Natural killer cell (primary cell): Measurements from ENCODE around the gene HTR3D. TPM values are rescaled to one million over a fixed set of nuclear protein-coding genes. Genes with fewer than 3 reads are reported as not detected.

Source experiments
- ATAC-seq, 3 donors: fragments of 150-1000 bp in 2 of 3; fragments of 200-7000 bp in 1 of 3; cut with Tn5 transposase; 1 replicate in 1 of 3; 2 replicates in 2 of 3; pipeline ENCODE4 v1.10.0; 2021; ENCODE audit warnings: mild to moderate bottlenecking in 2 of 3, moderate library complexity in 2 of 3
- DNase-seq, 2 donors: peaks; one replicate each; pipeline versions ENCODE4 v3.0.0 to v3.0.0-alpha.2; 2013 to 2021; ENCODE audit warnings: mixed read lengths in 1 of 2
- H3K27ac ChIP-seq: one replicate; pipeline ENCODE4 v1.5.1; 2013; ENCODE audit warnings: mild to moderate bottlenecking, low read length
- H3K27me3 ChIP-seq: one replicate; pipeline ENCODE4 v1.6.1; 2013; ENCODE audit warnings: low read length; ENCODE audit not compliant: control insufficient read depth, insufficient read depth
- H3K36me3 ChIP-seq: one replicate; pipeline ENCODE4 v1.6.1; 2013; ENCODE audit warnings: low read length; ENCODE audit not compliant: control insufficient read depth, insufficient read depth
- H3K4me1 ChIP-seq: one replicate; pipeline ENCODE4 v1.6.1; 2013; ENCODE audit warnings: low read length; ENCODE audit not compliant: control insufficient read depth, insufficient read depth
- H3K4me3 ChIP-seq: one replicate; pipeline ENCODE4 v1.5.1; 2013; ENCODE audit warnings: low read length
- H3K9me3 ChIP-seq: one replicate; pipeline ENCODE4 v1.6.1; 2013; ENCODE audit warnings: low read length; ENCODE audit not compliant: control insufficient read depth, insufficient read depth
- H3K27ac Mint-ChIP-seq, 2 donors: one replicate each; pipeline ENCODE4 v1.8.0; 2022; ENCODE audit warnings: mild to moderate bottlenecking in 2 of 2, mixed read lengths in 2 of 2, moderate library complexity in 1 of 2
- H3K27me3 Mint-ChIP-seq, 2 donors: one replicate each; pipeline ENCODE4 v1.8.0; 2022; ENCODE audit warnings: low read depth in 2 of 2, mixed read lengths in 2 of 2
- H3K36me3 Mint-ChIP-seq: one replicate; pipeline ENCODE4 v1.8.0; 2022; ENCODE audit warnings: mixed read lengths
- H3K4me1 Mint-ChIP-seq, 2 donors: one replicate each; pipeline ENCODE4 v1.8.0; 2022; ENCODE audit warnings: mixed read lengths in 2 of 2
- H3K4me3 Mint-ChIP-seq: one replicate; pipeline ENCODE4 v1.8.0; 2022; ENCODE audit warnings: mild to moderate bottlenecking, moderate library complexity, mixed read lengths
- H3K9me3 Mint-ChIP-seq, 2 donors: one replicate each; pipeline ENCODE4 v1.8.0; 2022; ENCODE audit warnings: mixed read lengths in 2 of 2
- CTCF ChIP-seq: fragments of 200-600 bp; IDR thresholded peaks from one replicate; pipeline ENCODE4 v1.8.0; 2022; ENCODE audit warnings: antibody characterized with exemption
- whole genome bisulfite sequencing: methylation state at CpG from one replicate; pipeline ENCODE4 v1.1.7; 2013; ENCODE audit warnings: missing lambda C conversion rate; ENCODE audit not compliant: insufficient coverage; 5-methylcytosine and 5-hydroxymethylcytosine counted together
- intact Hi-C: fragments of 100-400 bp; cut with micrococcal nuclease; formaldehyde crosslinking; loops from one replicate; pipeline ENCODE4 v1.14.2; 2022
- total RNA-seq, 4 donors: library from RNA; stranded (reverse); fragments of 120-200 nt in 1 of 4; gene quantifications; one replicate each; pipeline versions ENCODE4 v1.2.3 to v1.2.4, GENCODE V29; 2013 to 2022

HTR3D gene
- total RNA-seq, 3 donors from 2014 or later (not counting 1 experiment from before 2014, with no cell fraction given) = not detected

DNA sequence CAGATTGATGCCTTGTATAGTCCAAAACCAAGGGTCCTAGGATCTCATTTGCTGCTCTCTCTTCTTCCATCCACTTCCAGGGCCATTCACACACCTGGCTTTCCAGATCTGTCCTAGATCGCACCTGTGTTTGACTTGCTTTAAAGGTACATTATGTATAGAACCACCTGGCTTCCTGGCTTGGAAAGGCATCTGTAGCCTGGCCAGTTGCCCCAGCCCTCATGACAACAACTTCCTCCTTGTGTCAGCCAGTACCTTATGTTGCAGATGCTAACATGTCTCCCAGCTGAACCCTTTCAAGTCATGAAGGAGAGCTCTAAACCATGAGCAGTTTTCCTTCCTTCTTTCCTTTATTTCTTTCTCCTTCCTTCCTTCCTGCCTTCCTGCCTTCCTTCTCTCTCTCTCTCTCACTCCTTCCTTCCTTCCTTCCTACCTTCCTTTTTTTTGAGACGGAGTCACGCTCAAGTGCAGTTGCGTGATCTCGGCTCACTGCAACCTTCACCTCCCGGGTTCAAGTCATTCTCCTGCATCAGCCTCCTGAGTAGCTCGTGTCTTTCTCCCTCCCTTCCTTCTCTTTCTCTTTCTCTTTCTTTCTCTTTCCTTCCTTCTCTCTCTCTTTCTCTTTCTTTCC lies 18.8 kb downstream of the HTR3D start:
- no peaks in the 10 kb centered on the region for H3K36me3 ChIP-seq
- no peak overlapping the region for H3K4me3 Mint-ChIP-seq
- DNase-seq (no peak), ATAC-seq (no peak)
- H3K27me3 ChIP-seq = no peaks in the 10 kb centered on the region
- H3K27ac ChIP-seq = no peak overlapping the region
- H3K27ac Mint-ChIP-seq = no peak overlapping the region
- no peaks in the 10 kb centered on the region for H3K36me3 Mint-ChIP-seq
- TF ChIP-seq CTCF = no peak
- no peaks in the 10 kb centered on the region for H3K9me3 ChIP-seq
- intact Hi-C loops = no loop called here
- peaks cover 0 to 9% of the 10 kb centered on the region in 2 donors for H3K27me3 Mint-ChIP-seq
- no peaks in the 10 kb centered on the region for H3K4me1 ChIP-seq
- H3K4me3 ChIP-seq = no peak overlapping the region
- WGBS = 79% methylated on average over 7 of the region's 7 CpGs
- no peaks in the 10 kb centered on the region for H3K4me1 Mint-ChIP-seq
- no peaks in the 10 kb centered on the region for H3K9me3 Mint-ChIP-seq

GRCh38 chr3:184052767-184053166 lies 21.2 kb downstream of the HTR3D start, which contains the start of gene HTR3C:
Gene HTR3C, plus strand, starts transcription at chr3:184053047. Its CDS starts 34 bp downstream, at chr3:184053081.
- no peak within 1 kb of the TSS for H3K27ac ChIP-seq
- Mint-ChIP-seq H3K9me3 (no peaks in the 10 kb centered on the region), H3K27me3 (peaks cover 0 to 9% of the 10 kb centered on the region in 2 donors), H3K36me3 (no peaks in the 10 kb centered on the region), H3K4me1 (no peaks in the 10 kb centered on the region), H3K4me3 (no peak within 1 kb of the TSS), H3K27ac (no peak within 1 kb of the TSS)
- no peaks in the 10 kb centered on the region for H3K27me3 ChIP-seq
- ATAC-seq = no peak
- DNase-seq = no peak
- no peaks in the 10 kb centered on the region for H3K4me1 ChIP-seq
- intact Hi-C loops = no loop called here
- H3K4me3 ChIP-seq = no peak within 1 kb of the TSS
- no peaks in the 10 kb centered on the region for H3K36me3 ChIP-seq
- no peaks in the 10 kb centered on the region for H3K9me3 ChIP-seq
- TF ChIP-seq CTCF = no peak
- 75% methylated on average over 4 of the region's 4 CpGs for WGBS

- intact Hi-C loops = no loop called here
- H3K9me3 Mint-ChIP-seq = no peaks in the 10 kb centered on the region
- TF ChIP-seq CTCF = no peak
- H3K4me1 ChIP-seq = no peaks in the 10 kb centered on the region
- no peak overlapping the region for H3K27ac Mint-ChIP-seq
- no peaks in the 10 kb centered on the region for H3K27me3 ChIP-seq
- H3K4me3 ChIP-seq = no peak overlapping the region
- WGBS = 86% methylated on average over 9 of the region's 9 CpGs
- no peak overlapping the region for H3K27ac ChIP-seq
- H3K9me3 ChIP-seq = no peaks in the 10 kb centered on the region
- no peaks in the 10 kb centered on the region for H3K36me3 ChIP-seq
- no peaks in the 10 kb centered on the region for H3K4me1 Mint-ChIP-seq
- DNase-seq (no peak), ATAC-seq (no peak)
- no peaks in the 10 kb centered on the region for H3K27me3 Mint-ChIP-seq
- no peak overlapping the region for H3K4me3 Mint-ChIP-seq
- no peaks in the 10 kb centered on the region for H3K36me3 Mint-ChIP-seq
Observed at GRCh38 chr3:184058029-184058428, 26.5 kb downstream of the HTR3D start.

GRCh38 chr3:184059424-184059823 lies 27.9 kb downstream of the HTR3D start:
- no peaks in the 10 kb centered on the region for H3K4me1 Mint-ChIP-seq
- TF ChIP-seq CTCF = no peak
- no peaks in the 10 kb centered on the region for H3K27me3 Mint-ChIP-seq
- no peaks in the 10 kb centered on the region for H3K9me3 Mint-ChIP-seq
- H3K4me3 Mint-ChIP-seq = no peak overlapping the region
- H3K27me3 ChIP-seq = no peaks in the 10 kb centered on the region
- DNase-seq (no peak), ATAC-seq (no peak)
- H3K27ac ChIP-seq = no peak overlapping the region
- no peaks in the 10 kb centered on the region for H3K36me3 Mint-ChIP-seq
- H3K9me3 ChIP-seq = no peaks in the 10 kb centered on the region
- no peak overlapping the region for H3K27ac Mint-ChIP-seq
- intact Hi-C loops = no loop called here
- WGBS = 50% methylated on average over 7 of the region's 7 CpGs
- no peaks in the 10 kb centered on the region for H3K4me1 ChIP-seq
- no peak overlapping the region for H3K4me3 ChIP-seq
- H3K36me3 ChIP-seq = no peaks in the 10 kb centered on the region
